CD4-positive, alpha-beta T cell treated with Interferon alpha-2 for 1 hour (primary cell): ENCODE data around the gene GPR107.

Source experiments
- DNase-seq, 2 donors: peaks; one replicate each; pipeline ENCODE4 v3.0.0-alpha.2; 2020 to 2022

The GPR107 gene

DNA sequence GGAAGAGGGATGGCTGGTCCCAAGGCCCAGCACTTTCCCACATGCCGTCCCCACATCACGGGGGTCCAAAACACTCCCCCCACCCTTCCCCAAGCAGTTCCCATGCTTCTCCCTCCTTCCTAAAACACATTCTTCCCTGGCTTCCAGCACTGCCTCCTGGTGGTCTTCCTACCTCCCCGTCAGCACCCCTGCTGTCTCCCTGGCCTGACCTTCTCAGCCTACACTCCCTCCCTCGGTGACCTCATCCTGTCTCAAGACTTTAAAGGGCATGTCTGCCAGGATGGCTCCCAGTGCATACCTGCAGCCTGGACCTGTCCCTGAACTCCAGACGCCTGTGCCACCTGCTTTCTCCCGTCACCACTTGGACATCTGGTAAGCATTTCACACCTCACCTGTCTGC is 114.2 kb downstream of the GPR107 start:
- DNase-seq: no peak

DNA sequence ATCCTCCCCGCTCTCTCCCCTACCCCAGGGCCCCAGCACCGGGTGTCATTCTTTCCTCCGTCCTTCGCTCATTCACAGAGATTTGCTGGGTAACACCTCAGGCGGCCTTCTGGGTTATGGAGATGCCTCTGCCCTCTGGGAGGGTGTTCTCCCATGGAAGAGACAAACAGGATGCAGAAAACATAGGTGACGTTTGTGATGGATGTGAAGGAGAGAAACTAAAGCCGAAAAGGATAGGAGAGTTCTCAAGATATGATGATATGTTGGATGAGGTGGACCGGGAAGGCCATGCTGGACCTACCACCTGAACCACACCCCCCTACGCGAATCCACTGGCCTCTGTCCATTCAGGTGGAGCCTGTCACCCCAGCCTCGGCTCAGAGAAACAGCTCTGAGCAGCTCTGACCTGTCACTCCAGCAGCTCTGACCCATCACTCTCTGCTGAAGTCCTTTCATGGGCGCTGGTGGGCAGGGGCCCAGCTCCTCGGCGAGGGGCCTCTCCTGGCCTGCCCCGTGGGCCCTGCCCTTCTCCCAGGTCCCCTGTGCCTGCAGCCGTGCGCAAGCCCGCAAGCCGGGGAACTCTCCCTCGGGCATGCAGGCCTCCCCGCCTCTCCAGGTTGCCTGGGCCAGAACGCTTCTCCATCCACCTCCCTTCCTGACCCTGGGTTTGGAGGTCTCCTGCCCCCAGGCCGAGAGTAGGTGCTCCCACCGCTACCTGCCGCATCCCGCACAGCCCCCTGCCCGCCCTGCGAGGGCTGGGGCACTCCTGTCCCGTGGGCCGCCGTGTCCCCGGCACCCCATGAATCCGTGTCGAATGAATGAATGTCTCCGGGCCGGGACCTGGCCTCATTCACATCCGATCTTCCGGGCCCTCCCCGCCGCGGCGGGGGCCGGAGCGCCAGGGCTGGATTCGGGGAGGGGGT is 117.8 kb downstream of the GPR107 start:
- DNase-seq: no peak

DNA sequence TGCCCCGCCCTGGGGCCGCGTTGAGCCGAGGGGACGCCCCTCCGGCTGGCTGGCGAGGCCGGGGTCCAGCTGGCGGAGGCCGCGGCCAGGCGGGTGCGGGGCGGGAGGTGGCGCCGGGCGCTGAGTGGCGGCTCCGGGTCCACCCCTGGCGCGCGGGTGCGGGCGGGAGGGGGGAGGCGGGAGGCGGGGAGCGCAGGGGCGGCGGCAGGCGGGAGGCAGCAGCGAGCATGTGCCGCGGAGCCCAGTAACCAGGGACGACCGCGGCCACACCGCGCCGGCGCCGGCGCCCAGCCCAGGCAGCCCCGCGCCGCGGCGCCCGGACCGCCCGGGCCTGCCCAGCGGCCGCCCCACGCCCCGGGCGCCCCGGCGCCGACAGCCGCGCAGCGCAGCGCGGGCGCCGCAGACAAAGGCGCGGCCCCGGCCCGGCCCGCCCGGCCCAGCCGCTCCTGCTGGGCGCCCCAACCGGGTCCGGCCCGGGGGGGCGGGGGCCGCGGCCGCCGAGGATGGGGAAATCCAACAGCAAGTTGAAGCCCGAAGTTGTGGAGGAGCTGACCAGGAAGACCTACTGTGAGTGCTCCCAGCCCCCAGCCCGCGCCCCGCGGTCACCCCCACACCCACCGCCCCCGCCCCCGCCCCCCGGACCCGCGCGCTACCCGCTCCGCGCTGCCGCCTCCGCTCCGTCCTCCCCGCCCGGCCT is 118.6 kb downstream of the GPR107 start, which contains the start of gene NCS1:
TSS of gene NCS1 (plus strand) at position 244 of the 697 bp plus-strand sequence. CDS start at position 504, 260 bp downstream.
- peak; percentile 15 to 47 for DNase-seq

DNA sequence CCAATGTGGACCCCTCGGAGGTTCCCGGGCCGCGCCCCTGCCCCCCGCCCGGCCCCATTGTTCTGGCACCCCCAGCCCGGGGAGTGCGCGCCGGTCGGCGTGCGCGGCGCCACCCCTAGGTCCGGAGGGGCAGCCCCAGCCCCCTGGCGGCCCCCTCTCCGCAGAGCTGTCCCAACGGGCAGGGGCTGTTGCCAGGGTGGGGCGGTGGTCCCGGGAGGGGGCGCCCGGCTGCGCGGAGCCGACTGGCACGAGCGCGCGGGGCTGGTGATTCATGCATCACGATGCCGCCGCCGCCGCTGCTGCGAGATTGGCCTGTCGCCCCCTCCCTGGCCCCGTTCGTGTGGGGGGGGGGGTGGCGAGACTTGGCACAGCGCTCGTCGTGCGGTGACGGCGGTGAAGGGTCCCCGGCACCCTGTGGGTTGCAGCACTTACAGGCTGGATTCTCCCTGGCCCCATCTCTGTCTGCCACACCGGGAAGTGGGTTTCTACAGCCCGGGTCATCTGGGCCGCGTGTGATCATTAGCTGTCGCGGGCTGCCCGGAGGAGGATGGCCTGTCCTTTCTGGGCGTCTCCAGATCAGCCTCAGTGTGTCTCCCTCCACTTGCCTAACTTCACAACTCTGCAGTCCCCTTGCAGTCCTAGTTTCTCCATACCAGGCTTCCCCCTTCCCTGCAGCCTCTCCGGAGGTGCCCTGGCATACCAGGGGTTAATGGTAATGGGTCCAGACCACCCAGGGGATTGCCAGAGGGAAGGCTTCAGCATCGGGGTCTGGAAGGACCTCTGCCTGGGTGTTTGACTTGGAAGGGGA is 119.4 kb downstream of the GPR107 start:
- peak; percentile 16 to 17 for DNase-seq

DNA sequence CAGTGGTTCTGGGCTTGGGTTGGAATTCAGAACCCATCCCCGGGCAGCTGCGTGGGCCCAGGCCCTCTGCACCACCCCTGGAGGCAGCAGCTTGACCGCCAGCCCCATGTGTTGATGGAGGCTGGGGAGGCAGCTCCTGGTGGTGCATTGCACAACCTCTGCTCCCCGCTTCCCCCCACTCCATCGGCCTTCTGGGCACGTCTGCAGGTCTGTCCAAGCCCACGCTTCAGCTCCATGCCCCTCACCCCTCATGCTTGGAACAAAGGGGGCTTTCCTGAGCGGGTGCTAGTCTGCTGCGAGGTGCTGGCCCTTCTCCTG is 119.9 kb downstream of the GPR107 start:
- DNase-seq: no peak

DNA sequence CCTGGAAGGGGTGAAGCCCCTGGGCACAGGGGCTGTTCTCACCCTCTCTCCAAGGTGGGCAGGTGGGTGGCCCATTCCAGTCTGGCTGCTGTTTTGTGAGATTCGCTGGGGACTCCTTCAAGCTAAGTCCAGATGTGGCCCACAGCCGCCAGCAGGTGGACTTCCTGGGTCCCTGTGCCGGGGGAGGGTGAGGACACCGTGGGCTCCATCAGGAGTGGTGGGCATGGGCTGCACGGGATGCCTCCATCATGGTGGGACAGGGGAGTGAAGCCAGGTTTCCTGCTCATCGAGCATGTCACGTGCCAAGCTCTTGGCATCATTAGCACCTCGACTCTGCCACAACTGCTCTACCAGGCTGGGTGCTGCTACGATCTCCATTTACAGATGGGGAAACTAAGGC is 120.3 kb downstream of the GPR107 start:
- no peak for DNase-seq

DNA sequence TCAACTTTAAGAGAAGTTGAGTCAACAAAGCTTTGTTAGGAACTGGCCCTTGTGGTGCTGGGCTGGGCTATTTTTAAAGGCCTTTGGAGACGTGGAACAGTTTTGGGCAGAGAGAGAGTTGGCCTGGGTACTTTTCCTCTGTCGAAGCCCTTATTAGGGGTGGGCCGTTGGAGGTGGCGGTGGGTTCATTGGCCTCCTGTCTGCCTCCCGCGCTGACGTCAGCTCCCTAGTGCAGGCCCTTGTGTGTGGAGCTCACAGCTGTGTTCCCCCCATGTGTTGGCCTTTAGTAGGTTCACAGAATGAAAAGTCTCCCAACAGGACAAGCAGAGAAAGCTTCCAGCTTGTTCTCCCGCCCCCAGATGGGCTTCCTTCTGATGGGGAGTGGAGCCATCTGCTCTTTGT is 121.2 kb downstream of the GPR107 start:
- no peak for DNase-seq

DNA sequence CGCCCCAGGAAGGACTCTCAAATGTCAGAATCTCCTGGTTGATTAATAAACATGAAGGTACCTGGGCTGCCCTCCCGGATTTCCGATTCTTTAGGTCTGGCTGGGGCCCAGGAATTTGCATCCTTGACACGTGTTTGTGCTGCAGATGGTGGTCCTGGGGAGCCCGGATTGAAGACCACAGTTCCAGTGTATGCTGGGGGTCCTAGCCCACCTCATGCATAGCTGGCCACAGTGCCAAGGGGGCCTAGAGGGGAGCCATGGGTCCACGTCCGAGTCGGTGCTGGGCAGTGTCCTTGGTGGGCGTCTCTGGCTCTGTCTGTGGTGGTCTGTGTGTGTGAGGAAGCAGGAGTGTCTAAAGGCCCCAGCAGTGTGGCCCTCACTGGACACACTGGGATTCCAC is 121.6 kb downstream of the GPR107 start:
- no peak for DNase-seq

DNA sequence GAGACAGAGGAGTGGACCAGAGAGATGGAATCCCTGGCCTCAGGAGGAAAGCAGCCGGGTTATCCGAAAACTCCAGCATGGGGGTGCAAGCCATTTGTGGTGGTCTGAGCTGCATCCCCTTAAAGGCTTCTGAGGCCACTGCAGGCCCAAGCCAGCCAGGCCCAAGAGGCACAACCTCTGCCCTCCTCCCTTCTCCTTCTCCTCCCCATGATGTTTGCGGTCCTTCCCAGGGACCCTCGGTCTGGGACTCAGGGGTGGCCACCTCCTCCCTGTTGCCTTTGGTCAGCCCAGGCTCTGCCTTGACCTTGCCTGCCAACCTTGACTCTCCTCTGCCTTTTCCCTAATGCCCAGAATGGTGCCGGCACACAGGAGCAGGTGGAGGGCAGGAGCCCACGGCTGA is 123.1 kb downstream of the GPR107 start:
- DNase-seq: no peak

DNA sequence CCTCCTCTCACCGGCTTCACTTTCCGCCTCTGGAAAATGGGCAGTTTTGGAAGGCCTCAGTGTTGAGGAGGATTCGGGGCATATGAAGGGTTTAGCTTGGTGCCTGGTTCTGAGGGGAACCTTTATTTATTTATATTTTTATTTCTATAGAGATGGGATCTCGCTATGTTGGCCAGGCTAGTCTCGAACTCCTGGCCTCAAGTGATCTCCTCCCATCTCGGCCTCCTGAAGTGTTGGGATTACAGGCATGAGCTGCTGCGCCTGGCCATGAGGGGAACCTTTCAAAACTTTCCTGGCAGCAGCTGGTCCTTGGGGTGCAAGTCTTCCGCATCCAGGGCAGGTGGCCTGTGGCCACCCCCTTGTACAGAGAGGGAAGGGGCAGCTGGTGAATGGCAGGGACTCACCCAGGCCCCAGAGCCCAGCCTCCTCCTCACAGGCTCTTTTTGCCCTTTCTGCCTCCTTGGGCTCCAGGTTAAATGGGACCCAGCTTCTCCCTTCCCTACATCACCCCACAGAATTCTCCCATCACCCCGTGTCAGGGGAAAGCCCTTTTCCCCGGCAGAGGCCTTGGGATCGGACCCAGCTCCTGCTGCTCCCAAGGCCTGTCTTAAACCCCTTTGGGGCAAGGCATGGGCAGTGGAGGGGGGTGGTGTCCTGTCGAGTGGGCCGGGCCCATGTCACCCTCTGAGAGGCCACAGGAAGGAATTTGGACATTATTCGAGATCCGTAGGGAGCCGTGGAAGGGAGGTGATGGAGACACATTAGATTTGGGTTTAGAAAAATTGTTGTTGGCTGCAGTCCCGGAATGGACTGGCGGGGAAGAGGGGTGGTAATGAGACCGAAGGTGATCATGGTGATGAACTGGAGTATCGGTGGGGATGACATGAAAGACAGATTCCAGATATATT is 124.4 kb downstream of the GPR107 start:
- DNase-seq: no peak

DNA sequence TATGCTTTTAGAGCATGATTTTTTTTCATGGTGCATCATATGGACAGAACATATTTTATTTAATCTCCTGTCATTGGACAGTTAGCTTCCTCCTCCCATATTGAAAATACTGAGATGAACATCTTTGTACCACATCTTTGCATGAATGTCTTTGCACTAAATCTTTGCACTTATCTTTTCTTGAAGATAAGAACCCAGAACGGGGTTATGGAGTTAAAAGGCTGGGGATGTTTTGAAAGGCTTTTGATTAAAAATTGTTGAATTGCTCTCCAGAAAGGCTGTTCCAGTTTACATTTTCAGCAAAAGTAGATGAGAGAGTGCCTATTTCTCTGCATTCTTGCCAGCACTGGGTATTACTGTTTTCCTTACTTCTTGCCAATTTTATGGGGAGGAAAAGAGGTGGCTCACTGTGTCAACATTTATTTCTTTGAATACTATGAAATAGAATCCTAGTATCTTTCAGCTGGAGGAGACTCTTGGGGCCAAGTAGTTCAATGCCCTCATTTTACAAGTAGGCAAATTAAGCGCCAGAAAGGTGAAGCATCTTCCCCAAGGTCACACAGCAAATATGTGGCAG is 125.7 kb downstream of the GPR107 start:
- no peak for DNase-seq

DNA sequence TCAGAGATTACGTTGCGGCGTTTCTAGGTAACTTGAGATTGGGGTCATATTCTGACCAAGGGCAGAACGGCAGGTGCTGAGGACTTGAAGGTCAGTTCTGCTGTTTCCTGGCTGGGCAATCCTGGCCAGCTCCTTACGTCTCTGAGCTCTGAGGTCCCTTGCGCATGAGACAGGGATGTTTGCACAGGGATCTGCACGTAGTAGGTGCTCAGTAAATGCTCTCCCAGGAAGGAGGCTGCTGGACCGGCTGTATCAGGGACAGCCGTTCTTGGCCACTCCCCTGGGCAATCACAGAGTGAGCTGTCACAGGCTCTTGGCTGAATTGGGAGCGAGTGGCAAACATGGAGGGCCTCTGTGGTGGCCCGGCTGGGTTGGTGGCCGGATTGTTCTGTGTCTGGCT is 126.8 kb downstream of the GPR107 start:
- no peak for DNase-seq

DNA sequence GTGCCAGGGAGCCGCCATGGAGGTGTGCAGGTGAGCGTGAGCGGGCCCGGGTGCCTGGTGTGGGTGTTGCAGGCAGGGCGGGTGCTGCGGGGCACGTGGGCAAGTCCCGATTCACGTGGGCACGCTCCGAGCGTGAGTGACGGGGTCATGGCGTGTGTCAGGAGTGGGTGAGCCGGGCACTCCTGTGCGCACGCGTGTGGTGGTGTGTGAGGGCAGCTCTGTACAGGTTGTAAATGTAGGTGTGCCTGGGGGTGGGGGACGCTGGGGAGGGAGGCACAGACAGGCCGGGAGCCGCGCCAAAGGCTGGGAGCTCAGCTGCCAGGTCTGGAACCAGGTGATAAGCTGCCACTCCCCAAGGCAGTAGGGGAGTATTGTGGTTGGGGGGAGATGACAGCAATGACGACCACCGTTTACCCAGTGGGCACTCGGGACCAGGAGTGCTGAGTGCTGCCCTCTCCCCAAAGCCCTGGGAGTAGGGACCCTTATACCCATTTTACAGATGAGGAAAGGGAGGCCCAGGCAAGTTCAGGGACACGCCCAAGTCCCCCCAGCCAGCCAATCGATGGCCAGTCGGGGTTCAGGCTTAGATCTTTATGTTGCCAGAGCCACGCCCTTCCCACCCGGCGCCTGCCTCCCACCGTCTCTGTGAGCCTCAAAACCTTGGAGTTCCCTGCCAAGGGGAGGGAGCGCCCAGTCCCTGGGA is 128.1 kb downstream of the GPR107 start:
- DNase-seq: no peak

DNA sequence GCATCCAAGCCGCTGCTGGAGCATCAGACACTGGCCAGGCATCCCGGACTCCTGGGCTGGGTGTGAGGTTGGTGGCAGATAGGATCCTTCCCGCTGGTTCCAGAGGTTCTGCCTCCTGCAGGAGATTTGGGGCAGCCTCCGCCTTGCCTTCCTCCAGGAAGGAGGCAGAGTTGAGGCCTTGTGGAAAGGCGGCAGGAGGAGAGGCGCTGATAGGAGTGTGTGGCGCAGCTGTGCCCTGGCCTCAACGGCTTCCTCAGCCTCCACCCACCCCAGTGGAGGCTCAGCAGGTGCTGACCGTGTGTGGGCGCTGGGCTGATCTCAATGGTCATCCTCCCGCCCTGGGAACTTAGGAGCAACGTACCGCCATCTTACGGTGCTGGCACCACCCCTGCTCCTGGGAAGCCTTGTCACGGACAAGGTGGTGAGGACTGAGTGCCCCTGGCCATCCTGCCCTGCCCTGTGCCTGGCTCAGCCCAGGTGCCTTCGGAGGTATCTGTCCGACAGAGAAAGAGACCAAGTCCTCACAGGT is 128.7 kb downstream of the GPR107 start:
- no peak for DNase-seq

DNA sequence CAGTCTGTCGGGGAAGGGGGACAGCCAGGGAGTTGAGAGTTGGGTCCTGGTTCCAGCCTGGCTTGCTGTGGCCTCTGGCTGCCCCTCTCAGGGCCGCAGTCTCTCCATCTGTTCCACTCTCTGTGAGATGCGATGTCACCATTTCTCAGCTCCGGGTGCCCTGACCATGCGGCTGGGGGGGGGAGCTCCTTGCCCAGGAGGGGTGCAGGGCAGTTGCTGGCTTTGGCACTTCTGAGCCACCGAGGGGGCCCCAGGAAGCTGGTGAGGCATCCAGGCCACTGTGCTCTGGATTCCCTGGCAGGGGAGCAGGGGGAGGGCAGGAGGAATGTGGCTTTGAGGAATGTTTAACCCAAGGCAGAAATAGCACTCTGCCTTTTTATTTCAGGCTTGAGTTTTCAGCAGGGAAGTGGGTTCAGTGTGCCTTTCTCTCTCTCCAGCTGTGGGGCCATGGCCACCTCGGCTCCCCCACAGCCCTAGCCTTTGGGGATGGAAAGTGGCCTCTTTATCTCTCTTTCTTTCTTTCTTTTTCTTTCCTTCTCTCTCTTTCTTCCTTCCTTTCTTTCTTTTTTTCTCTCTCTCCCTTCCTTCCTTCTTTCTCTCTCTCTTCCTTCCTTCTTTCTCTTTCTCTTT is 129.5 kb downstream of the GPR107 start:
- DNase-seq: no peak

DNA sequence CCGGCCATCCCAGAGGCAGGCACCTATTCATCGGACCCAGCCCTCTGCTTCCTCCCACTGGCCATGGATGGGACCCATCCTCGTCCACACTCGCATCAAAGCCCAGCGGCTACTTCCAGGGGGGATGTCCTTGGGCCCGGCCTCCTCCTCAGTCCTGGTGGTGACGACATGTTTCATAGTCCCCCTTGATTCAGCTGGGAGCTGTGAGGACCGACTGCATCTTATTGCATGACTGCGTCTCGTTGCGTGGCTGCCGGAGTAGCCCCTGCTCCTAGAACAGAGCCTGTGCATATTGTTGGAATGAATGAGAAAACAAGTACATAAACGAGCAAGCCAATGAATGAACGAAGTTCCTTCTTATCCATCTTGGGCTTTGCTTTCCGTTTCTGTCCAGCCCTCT is 131.3 kb downstream of the GPR107 start:
- no peak for DNase-seq

DNA sequence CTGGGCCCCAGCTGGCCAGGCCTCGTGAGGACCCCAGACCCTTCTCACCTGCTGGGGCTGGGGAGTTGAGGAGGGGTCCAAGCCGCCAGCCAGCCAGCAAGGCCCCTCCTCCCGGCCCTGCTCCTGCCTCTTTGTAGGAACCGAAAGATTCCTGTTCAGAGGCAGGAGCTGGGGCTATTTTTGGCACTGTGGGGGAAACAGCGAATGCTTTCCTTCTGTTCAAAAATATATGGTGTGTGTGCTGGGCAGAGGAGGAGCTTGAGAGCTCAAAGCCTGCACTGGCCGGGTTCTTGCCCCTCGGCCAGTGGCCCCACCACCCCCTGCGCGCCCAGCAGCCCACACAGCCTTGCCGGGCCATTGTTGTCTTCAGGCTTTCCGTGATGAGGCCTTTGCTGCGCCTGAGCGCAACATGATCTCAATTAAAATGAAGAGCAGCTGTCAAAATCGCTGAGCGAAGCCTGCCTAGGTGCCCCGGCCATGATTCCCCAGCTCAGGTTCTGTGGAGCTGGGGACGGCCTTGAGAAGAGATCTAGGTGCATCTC is 131.9 kb downstream of the GPR107 start:
- DNase-seq: no peak

DNA sequence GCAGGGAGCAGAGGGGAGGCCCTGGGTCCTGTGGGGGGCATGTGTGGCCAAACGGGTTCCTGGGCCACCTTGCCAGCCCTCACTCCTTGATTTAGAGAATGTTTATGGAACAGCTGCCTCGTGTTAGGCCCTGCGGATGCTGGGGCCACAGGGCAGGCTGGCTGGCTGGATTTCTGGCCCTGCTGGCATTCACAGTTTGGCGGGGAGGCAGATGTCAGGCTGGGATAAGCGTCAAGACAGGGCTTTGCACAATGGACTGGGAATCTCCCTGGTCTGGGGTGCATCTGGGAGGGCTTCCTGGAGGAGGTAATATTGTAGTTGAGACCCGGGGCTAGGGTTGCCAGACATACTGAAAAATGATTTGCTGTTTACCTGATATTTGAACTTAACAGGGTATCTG is 132.3 kb downstream of the GPR107 start:
- DNase-seq: no peak

DNA sequence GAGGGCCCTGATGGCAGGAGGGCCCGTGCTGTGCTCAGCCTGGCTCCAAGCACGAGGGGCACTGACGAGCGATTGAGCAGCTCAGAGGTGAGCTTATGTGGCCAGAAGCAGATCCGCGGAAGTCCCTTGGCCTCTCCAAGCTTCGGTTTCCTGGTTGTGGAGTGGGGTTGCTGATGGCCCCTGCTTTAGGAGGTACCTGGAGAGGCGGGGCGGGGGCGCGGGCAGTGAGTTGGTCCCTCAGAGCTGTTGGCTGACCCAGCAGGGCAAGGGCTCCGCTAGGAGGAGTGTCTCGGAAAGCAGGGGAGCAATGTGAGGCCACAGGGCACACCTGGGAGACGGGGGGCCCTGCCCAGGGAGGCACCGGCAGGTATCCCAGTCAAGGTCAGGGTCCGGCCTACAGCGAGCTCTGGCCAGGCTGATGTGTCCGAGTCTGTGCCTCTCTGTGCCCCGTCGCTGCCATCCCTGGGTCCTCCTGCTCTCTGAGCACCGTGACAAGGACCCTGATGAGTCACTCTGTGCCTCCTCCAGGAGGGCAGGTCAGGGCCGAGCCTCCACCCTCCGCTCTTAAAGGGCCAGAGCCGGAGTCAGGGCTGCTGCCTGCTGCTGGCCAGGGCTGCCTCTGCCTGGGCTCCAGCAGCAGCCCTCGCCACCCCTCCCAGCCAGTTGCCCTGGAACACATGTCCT is 133.3 kb downstream of the GPR107 start:
- no peak for DNase-seq

DNA sequence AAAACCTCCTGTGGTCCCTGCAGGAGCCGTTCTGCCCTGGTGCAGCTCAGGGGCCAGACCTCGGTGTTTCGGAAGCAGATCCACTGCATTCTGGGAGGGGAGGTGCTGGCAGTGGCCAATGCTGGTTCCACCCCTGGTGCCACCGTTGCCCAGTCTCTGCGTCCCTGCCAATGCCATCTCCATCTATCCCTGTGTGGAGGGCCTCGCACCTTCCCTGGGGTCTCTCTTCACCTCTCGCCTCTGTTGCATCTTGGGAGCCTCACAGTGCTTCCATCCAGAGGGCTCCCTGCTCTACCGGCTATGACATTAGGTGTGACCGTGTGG is 133.8 kb downstream of the GPR107 start:
- no peak for DNase-seq
